ENCODE measurements around the gene NTMT1.
"Not testable (repeated sequence)": the region's sequence is repeated elsewhere in the genome, so short reads cannot be mapped to it uniquely, and the experiment has no call there.

The NTMT1 gene

GRCh38 chr9:129615407-129616285, 10.3 kb upstream of the NTMT1 start:
- DNase-seq: no peak

GRCh38 chr9:129617167-129617566, 8.8 kb upstream of the NTMT1 start:
- peak in 2 of 3 donors; percentile 33 to 38 for DNase-seq

DNA sequence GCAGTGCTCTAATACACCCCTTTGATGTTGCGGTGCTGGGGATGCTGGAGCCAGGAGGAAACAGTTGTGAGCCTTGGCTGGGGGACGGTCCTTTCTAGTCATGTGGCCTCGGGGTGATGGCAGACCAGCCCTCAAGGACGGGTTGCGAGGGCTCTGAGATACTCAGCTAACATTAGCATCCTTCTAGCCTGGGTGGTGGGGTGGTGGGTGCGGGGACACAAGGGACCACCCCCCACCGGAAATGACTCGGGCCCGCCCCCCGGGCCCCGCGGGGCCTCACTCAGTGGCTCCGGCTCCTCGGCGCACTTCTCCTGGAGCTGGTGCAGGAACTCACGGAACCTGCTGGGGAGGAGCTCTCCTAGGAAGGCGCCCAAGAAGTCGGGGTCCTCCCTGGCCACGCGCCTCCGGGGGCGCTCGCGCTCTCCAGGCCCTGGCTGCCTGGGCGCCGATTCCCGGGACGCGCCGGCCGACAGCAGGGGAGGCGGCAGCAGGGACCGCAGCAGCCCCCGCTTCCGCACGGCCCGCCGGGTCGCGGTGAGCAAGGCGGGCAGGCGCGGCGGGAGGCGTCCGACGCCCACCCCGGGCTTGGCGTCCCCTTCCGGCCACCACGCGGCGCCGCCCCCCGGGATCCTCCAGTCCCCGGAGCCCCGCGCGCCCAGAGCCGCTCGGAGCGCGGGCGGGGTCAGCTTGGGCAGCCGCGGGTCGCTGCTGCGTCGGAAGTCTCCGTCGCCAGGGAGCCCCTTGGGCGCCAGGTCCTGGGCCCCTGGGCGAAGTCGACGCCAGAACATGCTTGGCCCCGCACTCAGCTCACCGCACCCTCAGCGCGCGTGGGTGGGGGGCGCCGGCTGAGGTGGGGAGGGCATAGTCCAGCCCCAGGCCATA, 5.9 kb upstream of the NTMT1 start:
- peak; percentile 38 to 74 (median 60) for DNase-seq

GRCh38 chr9:129620669-129621295, 5.2 kb upstream of the NTMT1 start, which contains the start of gene C9orf50:
C9orf50 (minus strand) TSS chr9:129621101; CDS start chr9:129620574, 527 bp downstream.
- no peak for DNase-seq

- peak; percentile 62 to 87 (median 87) for DNase-seq
Measured at GRCh38 chr9:129623331-129623730, 2.6 kb upstream of the NTMT1 start.

DNA sequence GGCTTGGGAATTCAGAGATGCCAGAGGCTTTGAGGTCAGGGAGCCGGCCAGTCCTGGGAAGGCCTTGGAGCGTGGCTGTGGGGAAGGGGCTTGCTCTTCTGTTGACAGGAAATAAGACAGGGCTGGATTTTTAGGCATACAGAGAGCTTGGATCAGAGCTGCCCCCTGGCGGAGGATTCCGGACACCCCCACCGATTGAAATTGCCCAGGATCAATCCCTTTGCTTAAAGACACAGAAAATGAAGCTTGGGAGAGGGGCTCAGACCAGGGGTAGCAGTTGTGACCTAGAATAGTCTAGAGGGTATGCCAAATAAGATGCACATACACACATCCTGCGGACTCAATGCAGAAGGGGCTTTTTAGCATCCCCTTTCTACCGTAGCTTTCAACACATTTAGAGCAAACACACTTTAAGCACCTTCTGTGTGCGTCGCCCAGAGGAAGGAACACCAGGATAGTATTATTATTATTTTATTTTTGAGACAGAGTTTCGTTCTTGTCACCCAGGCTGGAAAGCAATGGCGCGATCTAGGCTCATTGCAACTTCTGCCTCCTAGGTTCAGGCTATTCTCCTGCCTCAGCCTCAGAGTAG, 1.7 kb upstream of the NTMT1 start:
- peak; percentile 67 to 82 (median 71) for DNase-seq

GRCh38 chr9:129624947-129625346, 1.0 kb upstream of the NTMT1 start:
- peak; percentile 58 to 74 (median 72) for DNase-seq

GRCh38 chr9:129626625-129627284, 792 bp downstream of the NTMT1 start:
- DNase-seq: peak in 2 of 3 donors; percentile 27 to 30

DNA sequence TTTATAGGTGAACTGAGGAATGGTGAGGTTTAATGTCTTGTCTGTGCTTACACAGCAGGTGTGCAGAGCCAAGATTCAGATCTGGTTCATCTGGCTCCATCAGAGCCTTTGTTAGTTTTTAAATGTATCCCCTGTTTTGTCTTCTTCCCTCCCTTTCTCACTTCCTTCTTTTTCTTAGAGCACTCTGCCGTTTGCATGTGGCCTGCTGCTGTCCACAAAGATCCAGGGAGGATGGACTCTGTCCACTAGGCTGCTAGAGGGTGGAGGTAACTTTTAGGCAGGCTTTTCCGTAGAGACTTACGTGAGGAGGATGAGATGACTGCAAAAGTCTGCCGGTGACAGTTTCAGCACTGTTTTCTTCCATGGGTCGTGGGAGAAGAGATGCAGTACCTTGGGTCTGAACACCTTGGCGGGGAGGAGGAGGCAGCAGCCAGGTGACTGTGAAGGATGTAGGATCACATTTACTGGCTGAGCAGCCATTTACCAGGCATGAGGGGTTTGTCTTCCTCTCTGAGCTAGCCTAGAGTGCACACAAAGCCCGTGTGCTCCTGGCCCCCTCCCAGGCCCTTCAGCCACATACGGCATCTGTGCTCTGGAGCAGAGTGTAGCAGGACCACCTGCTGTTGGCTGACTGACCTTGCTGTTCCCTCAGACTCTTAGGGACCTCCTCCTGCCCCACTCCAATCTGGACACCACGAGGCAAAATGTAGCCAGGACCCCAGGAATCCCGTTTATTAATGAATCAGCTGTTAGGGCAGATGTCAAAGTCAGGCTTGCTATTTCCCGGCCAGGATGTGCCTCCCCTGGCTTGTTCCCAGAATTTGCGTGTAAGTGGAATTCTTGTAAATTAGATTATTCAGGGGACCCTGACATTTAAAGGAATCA, 1.8 kb downstream of the NTMT1 start:
- DNase-seq: no peak

GRCh38 chr9:129628709-129629108, 2.7 kb downstream of the NTMT1 start:
- no peak for DNase-seq

GRCh38 chr9:129629251-129629820, 3.4 kb downstream of the NTMT1 start:
- DNase-seq: peak in 2 of 3 donors; percentile 23 to 32

DNA sequence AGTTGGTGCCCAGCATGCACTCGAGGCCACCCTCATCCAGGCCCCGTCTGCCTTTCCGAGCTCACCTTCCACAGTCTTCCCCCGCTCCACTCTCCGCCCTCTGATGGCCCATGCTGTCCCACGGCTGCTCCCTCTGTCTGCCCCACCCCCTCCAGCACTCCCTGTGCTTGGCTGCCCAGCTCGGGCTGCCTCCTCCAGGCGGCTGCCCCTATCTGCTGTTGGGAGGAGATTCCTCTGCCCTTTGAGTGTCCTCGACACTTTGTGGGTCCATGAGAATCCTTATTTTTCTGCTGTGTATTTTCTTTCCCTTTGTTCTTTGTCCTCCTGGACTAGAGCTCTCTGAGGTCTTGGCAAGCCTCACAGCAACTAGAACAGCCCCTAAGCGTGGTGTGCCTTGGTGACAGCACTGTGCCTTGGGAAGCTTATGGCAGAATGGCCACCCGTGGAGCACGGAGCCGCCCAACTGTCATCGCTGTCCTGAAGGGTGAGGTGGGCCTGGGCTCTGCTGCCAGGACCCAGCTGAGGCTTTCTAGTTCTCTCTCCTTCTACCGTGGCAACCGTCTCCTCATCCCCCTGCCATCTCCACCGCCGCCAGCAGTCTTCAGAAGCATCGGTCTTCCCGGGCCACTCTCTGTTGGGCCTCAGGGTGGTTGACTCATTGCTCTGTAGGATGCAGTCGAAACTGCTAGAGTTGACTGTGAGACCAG, 5.2 kb downstream of the NTMT1 start:
- no peak for DNase-seq

- DNase-seq: no peak
Measured at GRCh38 chr9:129631674-129632129, 5.7 kb downstream of the NTMT1 start.

DNA sequence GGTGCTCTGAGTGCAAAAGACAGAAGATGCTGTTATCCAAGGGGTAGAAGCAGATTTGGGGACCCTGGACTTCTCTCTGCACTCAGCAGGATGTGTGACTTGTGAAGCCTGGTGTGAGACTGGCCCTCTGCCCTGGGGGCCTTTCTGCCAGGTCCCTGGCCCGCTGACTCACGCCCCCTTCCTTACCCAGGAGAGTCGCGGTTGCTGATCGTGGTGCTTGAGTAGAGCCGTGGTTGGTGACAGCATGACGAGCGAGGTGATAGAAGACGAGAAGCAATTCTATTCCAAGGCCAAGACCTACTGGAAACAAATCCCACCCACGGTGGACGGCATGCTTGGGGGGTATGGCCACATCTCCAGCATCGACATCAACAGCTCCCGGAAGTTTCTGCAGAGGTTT, 6.5 kb downstream of the NTMT1 start:
- DNase-seq: no peak

DNA sequence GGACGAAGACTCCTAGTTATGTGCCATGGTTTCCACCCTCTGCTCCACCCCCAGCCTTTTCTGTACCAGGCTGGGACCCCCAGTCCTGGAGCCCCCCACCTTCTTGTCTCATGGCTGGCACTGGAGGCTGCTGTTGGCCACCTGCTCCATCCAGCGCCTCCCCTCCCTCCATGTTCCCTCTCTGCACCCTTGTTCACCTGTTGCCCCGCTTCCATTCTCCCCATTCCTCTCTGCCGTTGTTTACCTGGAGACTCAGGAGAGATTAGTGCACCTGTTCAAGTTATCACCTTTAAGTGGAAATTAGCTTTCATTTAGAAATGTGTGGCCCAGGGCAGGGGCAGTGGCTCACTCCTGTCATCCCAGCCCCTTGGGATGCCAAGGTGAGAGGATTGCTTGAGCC, 7.2 kb downstream of the NTMT1 start:
- no peak for DNase-seq

DNA sequence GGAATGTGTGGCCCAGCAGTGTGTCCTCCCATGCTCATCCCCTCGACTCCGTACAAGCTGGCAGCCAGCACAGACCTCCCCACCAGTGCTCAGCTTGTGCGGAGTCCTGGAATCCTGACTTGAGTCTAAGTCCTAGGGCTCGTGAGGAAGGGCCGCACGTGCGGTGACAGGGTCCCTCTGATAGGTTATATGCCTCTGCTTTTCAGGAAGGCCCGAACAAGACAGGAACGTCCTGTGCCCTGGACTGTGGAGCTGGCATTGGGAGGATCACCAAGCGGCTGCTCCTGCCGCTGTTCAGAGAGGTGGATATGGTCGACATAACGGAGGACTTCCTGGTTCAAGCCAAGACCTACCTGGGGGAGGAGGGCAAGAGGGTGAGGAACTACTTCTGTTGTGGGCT, 7.9 kb downstream of the NTMT1 start:
- no peak for DNase-seq

DNA sequence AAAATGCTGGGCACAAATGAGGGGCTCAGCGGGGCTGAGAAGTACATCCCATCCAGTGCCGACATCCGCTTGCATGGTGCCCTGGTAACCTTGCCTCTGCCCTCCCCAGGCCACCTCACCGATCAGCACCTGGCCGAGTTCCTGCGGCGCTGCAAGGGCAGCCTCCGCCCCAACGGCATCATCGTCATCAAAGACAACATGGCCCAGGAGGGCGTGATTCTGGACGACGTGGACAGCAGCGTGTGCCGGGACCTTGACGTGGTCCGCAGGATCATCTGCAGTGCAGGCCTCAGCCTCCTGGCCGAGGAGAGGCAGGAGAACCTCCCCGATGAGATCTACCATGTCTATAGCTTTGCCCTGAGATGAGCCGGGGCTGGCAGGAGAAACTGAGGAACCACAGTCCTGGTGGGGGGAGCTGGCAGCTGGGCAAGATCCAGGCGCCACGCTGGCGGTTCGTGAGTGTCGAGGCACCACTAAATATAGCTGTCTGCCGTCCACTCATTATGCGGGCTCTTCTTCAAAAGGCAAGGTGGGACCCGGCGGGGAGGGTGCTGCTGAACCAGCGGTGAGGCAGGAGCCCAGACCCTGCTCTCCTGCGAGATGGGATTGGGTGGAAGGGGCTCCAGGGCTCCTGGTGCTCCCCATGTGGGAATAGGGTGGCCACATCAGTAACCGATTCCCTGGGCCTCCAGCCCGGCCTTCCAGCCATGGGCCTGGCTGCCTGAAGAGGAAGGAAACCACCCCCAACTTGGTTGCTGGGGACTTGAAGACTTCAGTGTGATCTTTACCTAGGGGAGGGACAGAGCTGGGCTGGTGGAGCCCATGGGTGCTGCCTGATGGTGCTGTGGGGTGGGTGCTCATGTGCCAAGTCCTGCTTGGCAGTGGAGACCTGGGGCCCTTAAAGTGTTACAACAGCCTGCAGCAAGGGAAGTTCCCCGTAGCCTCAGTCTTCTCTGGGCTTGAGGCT, 9.4 kb downstream of the NTMT1 start:
- peak in 1 of 3 donors; percentile 35 for DNase-seq

GRCh38 chr9:129636343-129636742, 10.4 kb downstream of the NTMT1 start:
- not testable (repeated sequence) for DNase-seq

GRCh38 chr9:129637102-129637501, 11.1 kb downstream of the NTMT1 start:
- DNase-seq: no peak
